ENCODE measurements around the gene ZPLD1.

The ZPLD1 gene

DNA sequence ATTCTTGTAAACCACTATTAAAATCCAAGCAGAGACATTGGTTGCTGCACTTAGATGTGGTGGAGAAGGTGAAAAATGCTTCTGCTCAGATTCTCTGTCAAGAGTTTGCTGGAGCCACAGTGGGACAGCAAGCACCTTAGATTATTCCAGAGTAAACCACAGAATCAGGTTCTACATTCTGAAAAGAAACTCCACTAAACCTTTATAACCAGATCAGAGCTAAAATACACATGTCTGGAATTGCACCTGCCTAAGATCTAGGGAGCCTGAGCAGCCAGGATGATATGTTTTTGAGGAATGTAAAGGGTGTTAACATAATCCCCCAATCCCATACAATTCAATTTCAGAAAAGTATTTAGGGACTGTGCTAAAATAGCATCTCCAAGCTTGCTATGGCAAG, at the start of gene ZPLD1:
Gene ZPLD1, plus strand, starts transcription at position 301 of the 400 bp plus-strand sequence. CDS start 3,473 bp downstream, outside the sequence.
- no peak for DNase-seq (ENCODE audit: low spot score)

DNA sequence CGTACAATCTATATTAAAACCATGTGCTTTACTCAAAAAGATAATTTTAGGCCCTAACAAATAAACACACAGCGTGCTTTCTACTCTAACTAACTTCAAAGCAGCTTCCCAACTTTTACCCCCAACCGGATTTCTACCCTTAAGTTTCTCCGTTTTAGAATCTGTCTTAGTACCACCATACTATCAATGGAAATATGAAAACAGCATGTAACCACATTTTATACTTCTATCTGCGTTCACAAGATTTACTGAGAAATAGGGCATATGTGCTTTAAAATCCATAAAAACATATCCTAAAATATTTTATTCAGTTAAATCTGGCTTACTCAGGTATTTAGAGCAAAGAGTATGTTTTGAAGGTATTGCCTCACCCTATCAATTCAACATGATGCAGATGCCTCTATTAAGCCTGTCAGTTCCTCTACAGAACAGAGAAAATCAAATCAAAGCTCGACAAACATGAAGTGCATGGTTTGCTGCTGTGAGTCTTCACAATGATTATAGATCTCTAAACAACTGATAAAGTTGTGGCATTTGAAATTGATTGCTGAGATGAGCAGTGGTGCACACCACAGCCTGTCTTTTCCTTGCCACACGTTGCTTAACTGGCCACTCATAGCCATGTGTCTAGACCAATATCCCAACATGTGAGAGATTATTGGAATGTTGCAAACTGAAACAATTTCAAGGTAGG, 44.5 kb upstream of the ZPLD1 start:
- DNase-seq (ENCODE audit: low spot score): no peak

DNA sequence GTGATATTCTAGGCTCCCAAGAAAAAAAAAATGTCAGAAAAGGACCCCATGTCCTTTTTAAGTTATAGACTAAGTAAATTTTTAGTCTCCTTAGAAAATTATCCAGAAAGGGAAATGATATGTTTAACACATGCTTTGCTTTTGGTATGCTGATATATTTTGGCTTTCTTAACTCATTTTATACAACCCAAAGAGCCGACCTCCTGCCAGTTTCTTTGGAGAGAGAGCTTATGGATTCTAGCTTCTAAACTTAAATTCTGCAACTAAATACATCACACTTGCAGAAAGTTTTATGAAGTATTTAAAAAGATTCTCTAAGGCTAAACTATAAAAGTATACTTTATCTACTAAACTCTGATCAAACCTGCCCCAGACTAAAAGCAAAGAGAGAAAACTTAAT, 43.9 kb upstream of the ZPLD1 start:
- DNase-seq (ENCODE audit: low spot score): no peak

DNA sequence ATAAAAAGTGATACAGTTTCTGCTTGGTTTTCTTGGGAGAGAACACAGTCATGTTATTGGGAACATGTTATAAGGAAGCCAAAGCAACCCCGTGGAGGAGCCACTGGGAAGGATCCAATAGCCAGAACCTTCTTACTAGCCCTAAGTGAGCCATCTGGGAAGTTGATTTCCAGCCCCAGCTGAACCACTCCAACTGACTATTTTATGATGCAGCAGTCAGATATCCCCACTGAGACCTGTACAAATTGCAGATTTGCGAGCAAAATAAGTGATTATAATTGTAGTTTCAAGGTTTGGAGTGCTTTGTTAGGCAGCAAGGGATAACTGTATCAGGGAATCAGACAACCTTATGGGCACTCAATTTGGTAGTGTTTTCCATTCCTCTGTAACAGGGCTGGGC, 43.3 kb upstream of the ZPLD1 start:
- no peak for DNase-seq (ENCODE audit: low spot score)

DNA sequence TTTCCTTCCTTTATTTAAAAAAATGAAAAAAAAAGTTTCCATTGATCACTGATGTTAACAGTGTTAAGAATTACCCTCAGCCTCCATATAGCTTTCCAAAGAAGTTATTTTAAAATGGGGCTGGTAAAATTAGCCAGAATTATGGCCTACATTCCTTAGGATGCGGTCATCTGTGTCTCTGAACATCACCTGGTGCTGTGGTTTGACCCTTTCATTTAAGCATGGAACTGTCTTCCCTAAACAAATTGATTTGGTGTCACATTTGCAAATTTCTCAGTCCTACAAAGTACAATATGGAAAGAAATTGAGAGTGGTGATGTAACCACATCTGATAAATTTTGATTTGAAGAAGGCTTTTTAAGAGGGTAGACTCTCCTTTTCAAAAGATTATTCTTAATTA, 40.3 kb upstream of the ZPLD1 start:
- no peak for DNase-seq (ENCODE audit: low spot score)

DNA sequence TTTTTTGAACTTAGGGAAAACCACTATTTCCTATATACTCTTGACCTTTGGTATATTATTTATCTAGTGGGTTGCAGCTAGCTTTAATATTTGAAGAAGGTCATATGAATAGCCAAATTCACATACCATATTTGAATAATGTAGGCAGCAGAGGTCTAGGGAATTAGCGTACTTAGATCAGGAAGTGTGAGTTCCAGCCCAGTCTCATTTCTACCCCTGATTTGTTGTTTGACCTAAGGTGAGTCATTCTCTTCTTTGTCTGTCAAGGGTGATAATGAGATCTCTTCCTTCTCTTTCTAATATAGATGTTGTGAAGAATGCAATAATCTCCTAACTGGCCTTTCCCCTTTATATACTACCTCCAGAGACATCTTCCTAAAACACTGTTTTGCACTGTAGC, 36.6 kb upstream of the ZPLD1 start:
- no peak for DNase-seq (ENCODE audit: low spot score)

DNA sequence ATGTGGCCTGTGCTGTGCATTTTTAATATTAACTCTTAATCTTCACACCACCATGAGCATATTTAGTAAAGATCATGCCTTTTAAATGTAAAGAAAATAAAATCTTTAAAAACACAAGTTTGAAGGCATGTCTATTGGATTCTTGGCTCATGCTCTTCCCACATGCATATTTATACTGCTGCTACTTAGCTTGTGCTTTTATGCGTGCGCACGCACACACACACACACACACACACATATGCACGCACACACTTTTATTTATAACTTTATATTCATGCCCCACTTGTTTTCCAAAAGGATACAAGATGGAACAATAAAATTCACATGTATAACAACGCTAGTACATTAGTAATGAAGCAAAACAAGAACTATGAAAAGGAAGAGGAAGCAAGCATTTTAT, 36.1 kb upstream of the ZPLD1 start:
- DNase-seq (ENCODE audit: low spot score): no peak

DNA sequence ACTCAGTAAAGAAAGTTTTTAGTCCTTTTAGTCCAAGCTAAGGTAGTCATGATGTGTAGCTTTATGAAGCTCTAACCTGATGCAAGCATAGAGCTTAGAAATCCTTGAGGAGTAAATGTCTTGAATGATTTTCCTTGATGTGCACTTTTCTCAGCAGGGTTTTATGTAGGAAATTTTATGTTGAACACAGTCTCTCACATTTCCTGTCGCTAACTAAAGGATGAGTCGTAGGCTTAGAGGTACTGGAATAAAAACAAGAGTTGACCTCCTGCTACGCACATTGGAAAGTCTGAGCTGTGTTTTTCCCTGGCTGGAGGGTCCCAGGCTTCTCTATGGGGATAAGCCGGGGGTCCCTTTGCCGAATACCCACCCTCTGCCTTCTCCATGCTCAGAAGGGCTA, 34.7 kb upstream of the ZPLD1 start:
- no peak for DNase-seq (ENCODE audit: low spot score)

DNA sequence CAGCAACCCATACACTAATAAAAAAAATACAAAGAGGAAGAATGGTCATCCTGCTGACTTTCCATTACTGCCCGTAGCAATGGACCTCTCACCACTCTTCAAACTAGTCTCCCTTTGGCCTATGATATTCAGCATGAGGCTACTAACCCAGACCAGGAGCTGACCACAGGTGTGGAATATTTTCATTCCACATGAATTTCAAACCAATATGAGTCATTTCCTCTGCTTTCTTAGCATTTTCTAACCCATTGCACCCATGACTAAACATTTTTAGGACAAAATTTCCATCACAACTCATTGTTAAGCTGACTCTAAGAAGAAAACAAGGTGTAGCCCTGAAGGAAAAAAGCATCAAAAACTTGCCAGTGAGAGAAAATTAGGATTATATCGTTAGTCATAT, 34.0 kb upstream of the ZPLD1 start:
- no peak for DNase-seq (ENCODE audit: low spot score)

DNA sequence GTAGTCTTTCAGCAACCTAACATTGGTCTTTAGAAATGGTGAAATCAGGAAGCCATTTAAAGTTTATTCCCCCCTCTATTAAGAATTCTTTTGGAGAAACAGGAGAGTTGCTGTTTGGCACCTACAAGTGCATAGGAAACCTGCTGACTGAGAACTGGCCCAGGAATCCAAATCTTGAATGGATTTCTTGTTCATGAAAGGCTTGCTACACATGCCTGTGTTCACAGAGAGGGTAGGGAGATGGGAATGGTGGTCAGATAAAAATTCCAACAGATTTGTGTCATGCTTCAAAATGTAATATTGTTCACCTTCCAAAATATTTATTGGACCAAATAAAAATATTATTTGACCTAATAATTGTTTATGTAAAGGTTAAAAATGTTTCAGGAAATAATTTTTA, 24.2 kb upstream of the ZPLD1 start:
- no peak for DNase-seq (ENCODE audit: low spot score)

DNA sequence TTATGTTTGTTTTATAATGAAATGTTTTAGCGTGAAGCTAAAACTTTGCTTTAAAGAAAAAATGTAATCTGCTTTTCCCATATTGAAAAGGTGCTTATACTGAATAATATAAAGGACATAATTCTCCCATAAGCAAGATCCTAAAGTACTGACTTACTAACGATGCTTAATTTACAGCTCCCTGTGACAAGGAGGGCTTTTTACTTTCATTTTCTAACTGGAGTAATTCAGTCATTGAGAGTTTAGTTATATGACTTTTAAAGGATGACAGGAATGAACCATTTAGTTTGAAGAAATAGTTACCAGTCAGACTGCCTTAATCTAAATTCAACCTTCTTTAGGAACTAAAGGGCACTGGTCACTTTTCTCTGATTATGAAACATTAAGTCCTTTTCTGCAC, 19.3 kb upstream of the ZPLD1 start:
- no peak for DNase-seq (ENCODE audit: low spot score)

DNA sequence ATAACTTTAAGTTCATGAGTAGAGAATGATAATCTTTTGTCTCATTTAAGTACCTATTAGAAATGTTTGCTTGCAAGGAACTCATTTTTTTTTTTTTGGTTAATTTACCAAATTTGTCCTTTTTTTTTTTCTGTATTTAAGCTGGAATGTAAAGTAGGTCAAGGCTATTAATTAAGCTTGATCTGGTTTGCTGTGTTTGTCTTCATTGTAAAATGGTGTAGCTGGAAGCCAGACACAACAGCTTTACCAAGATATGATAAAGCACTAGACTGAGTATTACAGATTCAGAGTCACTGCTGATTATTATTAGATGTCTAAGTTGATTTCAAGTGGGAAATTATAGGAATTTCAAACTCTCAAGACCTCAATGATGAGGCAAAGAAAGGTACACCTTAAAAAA, 15.0 kb upstream of the ZPLD1 start:
- DNase-seq (ENCODE audit: low spot score): no peak

DNA sequence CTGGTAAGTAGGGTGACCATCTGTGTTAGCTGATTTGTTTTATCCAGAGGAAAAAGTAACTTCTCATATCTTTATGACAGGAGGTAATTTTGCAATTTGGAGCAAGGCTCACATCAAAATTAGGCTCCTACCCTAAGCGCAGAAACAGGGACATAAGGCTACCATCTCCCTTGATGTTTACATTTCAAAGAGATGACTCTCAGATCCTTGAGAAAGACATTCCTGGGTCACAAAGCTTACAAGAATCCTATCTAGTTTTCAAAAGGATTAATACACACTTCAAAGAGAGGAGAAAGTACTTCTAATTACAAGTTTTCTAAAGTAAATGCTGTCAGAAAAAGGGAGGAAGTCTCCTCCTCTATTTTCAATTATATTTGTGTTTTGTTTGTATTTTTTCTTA, 7.0 kb downstream of the ZPLD1 start:
- no peak for DNase-seq (ENCODE audit: low spot score)

DNA sequence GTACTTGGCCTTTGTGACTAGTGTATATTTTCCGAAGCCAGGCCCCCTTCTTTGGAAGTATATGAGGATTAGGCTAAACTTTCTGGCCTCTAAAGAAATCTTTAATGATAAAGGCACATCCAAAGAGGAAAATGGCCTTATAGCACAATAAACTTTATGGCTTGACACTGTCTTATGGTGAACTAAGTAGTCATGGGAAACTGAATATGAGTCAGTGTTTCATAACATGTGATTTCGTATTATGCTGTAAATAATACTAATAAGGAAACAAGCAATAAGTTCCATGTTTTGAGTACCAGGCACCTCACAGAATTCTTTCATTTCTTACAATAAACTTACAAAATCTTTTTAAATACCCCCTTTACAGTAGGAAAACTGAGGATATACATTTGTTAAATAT, 8.2 kb downstream of the ZPLD1 start:
- DNase-seq (ENCODE audit: low spot score): no peak

DNA sequence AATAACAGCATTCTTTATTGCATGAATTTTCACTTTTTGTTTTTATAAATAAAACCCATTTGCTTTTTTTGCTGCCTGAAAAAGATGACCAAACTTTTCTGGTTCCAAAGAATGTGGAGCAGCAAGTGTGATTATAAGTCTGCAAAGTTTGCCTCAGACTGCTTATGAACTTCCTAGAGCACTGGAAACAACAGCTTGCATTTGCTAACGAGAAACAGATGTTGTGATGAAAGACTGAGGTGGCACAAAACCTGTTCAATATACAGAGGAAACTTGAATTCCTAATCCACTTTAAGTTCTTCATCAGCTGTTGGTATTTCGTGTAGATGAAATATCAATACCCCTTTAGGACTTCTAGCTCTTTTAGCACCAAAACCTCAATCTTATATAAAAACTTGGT, 9.3 kb downstream of the ZPLD1 start:
- no peak for DNase-seq (ENCODE audit: low spot score)

DNA sequence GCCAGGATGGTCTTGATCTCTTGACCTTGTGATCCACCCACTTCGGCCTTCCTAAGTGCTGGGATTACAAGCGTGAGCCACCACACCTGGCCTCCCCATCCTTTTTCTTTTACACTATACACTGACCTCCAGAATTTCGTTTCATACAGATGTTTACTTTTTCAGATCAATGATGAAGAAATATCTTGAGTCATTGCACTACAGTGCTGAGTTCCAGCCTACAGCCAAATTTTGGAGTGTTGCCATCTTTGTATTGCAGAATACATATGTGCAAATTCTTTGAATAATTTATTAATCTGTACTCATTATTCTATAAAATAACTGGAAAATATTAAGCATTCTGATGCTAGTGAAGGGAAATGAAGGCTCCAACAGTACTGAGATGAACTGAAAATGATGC, 12.5 kb downstream of the ZPLD1 start:
- DNase-seq (ENCODE audit: low spot score): no peak

DNA sequence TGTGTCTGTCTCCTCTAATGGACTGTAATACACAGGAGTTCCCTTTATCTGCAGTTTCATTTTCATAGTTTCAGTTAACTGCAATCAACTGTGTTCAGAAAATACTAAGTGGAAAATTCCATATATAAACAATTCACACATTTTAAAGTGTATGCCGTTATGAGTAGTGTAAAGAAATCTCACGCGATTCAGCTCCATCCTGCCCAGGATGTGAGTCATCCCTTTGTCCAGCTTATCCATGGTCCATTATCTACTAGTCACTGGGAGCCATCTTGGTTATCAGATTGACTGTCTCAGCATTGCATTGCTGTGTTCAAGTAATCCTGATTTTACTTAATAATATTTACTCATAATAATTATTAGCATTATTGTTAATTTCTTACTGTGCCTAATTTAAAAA, 14.5 kb downstream of the ZPLD1 start:
- no peak for DNase-seq (ENCODE audit: low spot score)

DNA sequence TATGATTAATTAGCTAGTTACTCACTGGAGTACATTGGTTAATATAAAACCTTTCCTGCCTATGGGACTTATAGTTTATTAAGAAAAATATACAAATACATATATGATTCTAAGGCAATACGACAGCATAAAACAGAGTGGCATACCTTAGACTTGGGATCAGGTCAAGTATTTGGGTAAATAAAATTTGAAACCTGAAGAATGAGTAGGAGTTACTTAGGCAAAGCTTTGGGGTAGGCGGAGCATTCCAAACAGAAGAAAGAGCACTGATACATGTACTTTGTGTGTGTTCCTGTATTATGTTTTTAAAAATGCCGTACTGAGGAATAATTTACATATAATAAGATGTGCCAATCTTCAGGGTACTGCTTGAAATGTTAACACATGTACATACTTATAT, 15.1 kb downstream of the ZPLD1 start:
- DNase-seq (ENCODE audit: low spot score): no peak

DNA sequence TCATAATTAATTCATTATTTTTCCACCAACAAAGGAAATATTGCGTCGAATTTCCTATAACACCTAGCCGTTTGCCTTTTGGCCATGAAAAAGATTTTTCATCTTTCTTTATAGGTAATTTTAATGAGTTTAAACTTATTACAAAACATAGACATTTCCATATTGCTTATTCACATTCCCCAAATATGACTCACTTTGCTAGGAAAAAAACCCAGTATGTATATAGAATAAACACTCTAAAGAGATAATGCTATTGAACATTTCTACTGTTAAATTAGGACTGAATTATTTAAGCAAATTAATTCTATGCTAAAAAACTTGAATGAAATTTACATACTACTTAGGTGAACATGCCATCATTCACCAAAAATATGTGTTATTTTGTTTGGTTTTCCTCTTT, 16.2 kb downstream of the ZPLD1 start:
- DNase-seq (ENCODE audit: low spot score): no peak

DNA sequence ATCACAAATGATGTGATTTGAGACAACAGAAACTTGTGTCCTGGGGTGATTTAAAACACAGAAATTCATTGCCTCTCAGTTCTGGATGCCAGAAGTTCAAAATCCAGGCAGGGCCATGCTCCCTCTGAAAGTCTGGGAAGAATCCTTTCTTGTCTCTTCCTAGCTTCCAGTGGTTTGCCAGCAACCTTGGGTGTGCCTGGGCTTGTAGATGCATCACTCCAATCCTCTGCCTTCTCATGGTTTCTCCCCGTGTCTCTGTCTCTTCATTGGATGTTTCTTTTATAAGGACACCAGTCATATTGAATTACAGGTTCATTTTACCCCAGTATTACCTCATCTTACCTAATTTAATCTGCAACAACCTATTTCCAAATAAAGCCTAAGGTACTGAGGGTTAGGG, 16.7 kb downstream of the ZPLD1 start:
- no peak for DNase-seq (ENCODE audit: low spot score)

DNA sequence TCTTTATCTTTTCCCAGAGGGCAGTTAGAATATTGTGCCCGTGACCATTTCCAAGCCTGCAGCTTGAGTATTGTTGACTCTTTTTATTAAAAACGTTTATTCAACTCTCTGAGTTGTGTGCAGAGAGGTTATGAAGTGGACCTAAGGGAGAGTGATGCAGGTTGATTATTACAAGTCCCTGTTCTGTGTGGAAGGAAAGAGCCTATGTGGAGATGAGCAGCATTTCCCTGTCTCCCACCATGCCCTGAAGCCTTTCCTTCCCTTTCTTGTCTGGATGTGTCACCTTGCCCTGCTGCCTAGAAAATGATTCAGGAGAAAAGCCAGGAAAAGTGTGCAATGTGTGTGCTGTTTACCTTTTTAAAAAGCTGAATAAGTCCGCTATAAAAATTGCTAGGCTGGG, 19.4 kb downstream of the ZPLD1 start:
- no peak for DNase-seq (ENCODE audit: low spot score)

DNA sequence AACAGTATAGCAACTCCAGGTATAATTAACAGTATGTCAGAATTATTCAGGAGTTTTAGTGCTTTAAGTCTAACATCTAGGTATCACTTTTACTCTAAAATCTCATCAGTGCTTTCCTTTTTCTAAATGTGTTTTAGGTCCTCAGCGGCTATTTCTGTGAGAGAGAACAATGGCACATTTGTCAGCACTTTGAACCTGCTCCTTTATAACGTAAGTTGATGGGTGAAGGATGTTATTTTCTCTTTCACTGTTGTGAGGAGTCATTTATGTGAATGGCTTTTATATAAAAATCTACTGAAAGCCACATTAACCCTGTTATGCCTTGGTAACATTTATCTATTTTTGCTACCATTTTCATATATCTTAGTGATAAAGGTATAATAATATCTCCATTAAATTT, 22.8 kb downstream of the ZPLD1 start:
- DNase-seq (ENCODE audit: low spot score): no peak

DNA sequence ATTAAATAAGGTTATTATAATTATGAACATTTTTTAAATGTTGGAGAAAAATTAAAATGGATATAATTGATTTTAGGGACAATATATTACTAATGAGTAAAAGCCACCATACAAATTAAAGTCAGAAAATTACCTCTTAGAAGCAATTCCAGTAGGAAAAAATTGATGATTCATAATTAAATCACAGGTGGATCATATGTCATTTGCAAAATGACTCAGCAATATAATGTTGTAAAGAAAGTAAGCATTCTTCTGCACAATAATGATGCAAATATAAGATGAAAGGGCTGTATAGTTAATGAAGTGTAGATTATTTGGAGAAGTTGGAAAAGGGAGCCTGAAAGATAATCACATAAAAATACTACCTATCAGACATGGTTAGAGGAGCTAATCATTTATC, 25.8 kb downstream of the ZPLD1 start:
- DNase-seq (ENCODE audit: low spot score): no peak

DNA sequence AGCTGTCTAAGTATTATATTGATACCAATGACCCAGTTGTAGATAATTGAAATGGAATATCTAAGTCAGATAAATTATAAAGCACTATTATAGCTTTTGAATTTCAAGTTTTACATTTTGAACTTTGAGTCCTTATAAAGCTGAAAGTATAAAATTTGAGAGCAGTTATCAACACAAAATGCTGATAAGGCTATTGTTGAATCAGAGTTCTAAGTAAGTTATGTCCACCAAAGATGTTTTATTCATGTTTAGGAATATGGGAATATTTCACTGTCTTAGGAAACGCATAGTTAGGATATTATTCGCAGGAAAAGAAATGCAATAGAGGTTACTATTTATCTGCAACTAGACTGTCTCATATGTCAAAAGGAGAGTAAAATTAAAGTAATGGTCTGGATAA, 29.4 kb downstream of the ZPLD1 start:
- no peak for DNase-seq (ENCODE audit: low spot score)

DNA sequence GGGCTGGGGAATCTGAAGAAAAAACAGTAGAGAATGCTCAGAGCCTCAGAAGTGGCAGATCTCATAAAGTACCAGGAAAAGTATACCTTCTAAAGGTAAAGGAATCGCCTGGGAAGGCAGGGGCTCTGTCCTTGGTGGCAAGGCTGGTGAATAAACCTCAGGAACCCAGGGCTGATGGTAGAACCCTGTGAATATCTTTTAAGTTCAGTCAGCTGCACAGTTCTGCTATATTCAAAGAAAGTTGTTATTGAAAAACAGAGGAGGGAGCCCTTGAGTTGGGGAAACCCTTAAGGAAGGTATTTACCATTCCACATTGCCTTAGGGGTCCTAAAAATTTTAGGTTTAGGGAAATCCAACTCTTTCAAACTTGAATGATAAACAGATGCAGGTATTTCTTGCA, 31.2 kb downstream of the ZPLD1 start:
- DNase-seq (ENCODE audit: low spot score): no peak
